Endothelial cell of umbilical vein (primary cell): Measurements from ENCODE around the gene CLEC11A.

ENCODE experiments used
- EZH2 ChIP-seq: IDR thresholded peaks from 2 replicates; pipeline ENCODE4 v1.6.1; 2012; ENCODE audit warnings: borderline replicate concordance, low read depth, mild to moderate bottlenecking, moderate library complexity, low read length, inconsistent platforms; ENCODE audit not compliant: severe bottlenecking
- FOS ChIP-seq: IDR thresholded peaks from 2 replicates; pipeline ENCODE4 v1.6.1; 2011; ENCODE audit warnings: mild to moderate bottlenecking, low read length, moderate library complexity, borderline replicate concordance; ENCODE audit not compliant: insufficient read depth
- MYC ChIP-seq: IDR thresholded peaks from one replicate; pipeline ENCODE4 v1.6.1; 2011; ENCODE audit warnings: mild to moderate bottlenecking, low read depth, low read length
- POLR2A ChIP-seq: IDR thresholded peaks from 2 replicates; pipeline ENCODE4 v1.6.1; 2012; ENCODE audit warnings: low read depth, mild to moderate bottlenecking, control low read depth, low read length
- POLR2AphosphoS5 ChIP-seq: IDR thresholded peaks from 2 replicates; pipeline ENCODE4 v1.6.1; 2012; ENCODE audit warnings: low read depth, mild to moderate bottlenecking, control low read depth, low read length, moderate library complexity; ENCODE audit not compliant: insufficient read depth
- TF ChIP-seq, protein P1 (sequence below), 2 donors: IDR thresholded peaks; 1 replicate in 1 of 2; 2 replicates in 1 of 2; pipeline ENCODE4 v1.5.1; 2011; ENCODE audit warnings: low read length in 2 of 2, mild to moderate bottlenecking in 2 of 2, moderate library complexity in 2 of 2, control low read depth in 1 of 2, inconsistent platforms in 1 of 2, low read depth in 1 of 2; ENCODE audit not compliant: insufficient read depth in 1 of 2; ENCODE audit errors: extremely low read depth in 1 of 2
- TF ChIP-seq, protein P2 (sequence below): IDR thresholded peaks from 2 replicates; pipeline ENCODE4 v1.6.1; 2011; ENCODE audit not compliant: insufficient read depth, insufficient read length

DNA sequence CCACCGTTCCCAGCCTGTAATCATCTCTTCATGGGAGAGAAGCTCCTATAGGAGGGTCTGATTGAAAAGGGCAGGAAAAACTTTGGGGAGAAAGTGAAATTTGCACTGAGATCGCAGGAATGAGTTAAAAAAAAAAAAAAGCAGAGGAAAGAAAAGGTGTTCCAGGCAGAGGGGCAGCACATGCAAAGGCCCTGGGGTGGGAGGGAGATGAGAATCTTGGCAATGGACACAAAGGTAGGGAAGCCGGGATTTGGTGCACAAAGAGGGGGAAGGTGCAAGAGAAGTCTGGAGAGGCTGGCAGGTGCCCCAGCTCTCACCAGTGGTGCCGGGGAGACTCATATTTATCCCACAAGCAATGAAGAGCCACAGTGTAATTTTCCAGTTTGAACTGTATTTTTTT is 30.7 kb downstream of the CLEC11A start:
- TF ChIP-seq, protein P1, sequence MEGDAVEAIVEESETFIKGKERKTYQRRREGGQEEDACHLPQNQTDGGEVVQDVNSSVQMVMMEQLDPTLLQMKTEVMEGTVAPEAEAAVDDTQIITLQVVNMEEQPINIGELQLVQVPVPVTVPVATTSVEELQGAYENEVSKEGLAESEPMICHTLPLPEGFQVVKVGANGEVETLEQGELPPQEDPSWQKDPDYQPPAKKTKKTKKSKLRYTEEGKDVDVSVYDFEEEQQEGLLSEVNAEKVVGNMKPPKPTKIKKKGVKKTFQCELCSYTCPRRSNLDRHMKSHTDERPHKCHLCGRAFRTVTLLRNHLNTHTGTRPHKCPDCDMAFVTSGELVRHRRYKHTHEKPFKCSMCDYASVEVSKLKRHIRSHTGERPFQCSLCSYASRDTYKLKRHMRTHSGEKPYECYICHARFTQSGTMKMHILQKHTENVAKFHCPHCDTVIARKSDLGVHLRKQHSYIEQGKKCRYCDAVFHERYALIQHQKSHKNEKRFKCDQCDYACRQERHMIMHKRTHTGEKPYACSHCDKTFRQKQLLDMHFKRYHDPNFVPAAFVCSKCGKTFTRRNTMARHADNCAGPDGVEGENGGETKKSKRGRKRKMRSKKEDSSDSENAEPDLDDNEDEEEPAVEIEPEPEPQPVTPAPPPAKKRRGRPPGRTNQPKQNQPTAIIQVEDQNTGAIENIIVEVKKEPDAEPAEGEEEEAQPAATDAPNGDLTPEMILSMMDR (IDR thresholded peaks at IDR 0.05; ENCODE audit: extremely low read depth in 1 of 2, insufficient read depth in 1 of 2, low read depth in 1 of 2, low read length in 2 of 2) = no peak
- TF ChIP-seq POLR2A = no peak
- TF ChIP-seq EZH2 = no peak
- TF ChIP-seq, protein P2, sequence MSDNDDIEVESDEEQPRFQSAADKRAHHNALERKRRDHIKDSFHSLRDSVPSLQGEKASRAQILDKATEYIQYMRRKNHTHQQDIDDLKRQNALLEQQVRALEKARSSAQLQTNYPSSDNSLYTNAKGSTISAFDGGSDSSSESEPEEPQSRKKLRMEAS = no peak
- no peak for TF ChIP-seq POLR2AphosphoS5
- TF ChIP-seq FOS = no peak
- no peak for TF ChIP-seq MYC
